Activated CD8-positive, alpha-beta T cell treated with anti-CD3 and anti-CD28 coated beads, Interleukin-2, amount 10 ng/mL, durations not matched to agents 7 days and 5 days (primary cell): Measurements from ENCODE around the gene CFAP61. TPM values are rescaled to one million over a fixed set of nuclear protein-coding genes. Genes with fewer than 3 reads are reported as not detected.
"Not testable (repeated sequence)": the region's sequence is repeated elsewhere in the genome, so short reads cannot be mapped to it uniquely, and the experiment has no call there.

ENCODE experiments used
- ATAC-seq: fragments of 150-1000 bp; cut with Tn5 transposase; one replicate; pipeline ENCODE4 v1.10.0; 2021; ENCODE audit warnings: moderate library complexity
- CTCF ChIA-PET: fragments of 350-600 bp; sonication (Branson Sonifier 250); formaldehyde crosslinking; loops from one replicate; lab custom pipeline; 2021; ENCODE audit warnings: antibody characterized with exemption; lab: Charles Lee
- POLR2A ChIA-PET: fragments of 350-600 bp; sonication (Branson Sonifier 250); formaldehyde crosslinking; loops from one replicate; lab custom pipeline; 2021; ENCODE audit warnings: antibody characterized with exemption; lab: Charles Lee
- DNase-seq: peaks from one replicate; pipeline ENCODE4 v3.0.0-alpha.2; 2020
- H3K27ac Mint-ChIP-seq: one replicate; pipeline ENCODE4 v1.8.0; 2021; ENCODE audit warnings: mild to moderate bottlenecking, mixed read lengths
- H3K27me3 Mint-ChIP-seq: one replicate; pipeline ENCODE4 v1.8.0; 2021; ENCODE audit warnings: low read depth, mixed read lengths
- H3K36me3 Mint-ChIP-seq: one replicate; pipeline ENCODE4 v1.8.0; 2021; ENCODE audit warnings: low read depth, mixed read lengths
- H3K4me1 Mint-ChIP-seq: one replicate; pipeline ENCODE4 v1.8.0; 2021; ENCODE audit warnings: low read depth, mixed read lengths
- H3K4me3 Mint-ChIP-seq: one replicate; pipeline ENCODE4 v1.8.0; 2021; ENCODE audit warnings: mild to moderate bottlenecking, mixed read lengths
- H3K9me3 Mint-ChIP-seq: one replicate; pipeline ENCODE4 v1.8.0; 2022; ENCODE audit warnings: mixed read lengths; ENCODE audit not compliant: insufficient read depth
- total RNA-seq, 2 experiments: library from RNA; stranded (reverse); gene quantifications; one replicate each; pipeline ENCODE4 v1.2.3, GENCODE V29; 2021

Gene CFAP61
- total RNA-seq, 2 experiments from 2014 or later: not detected

GRCh38 chr20:20094410-20094809, 42.1 kb downstream of the CFAP61 start:
- Mint-ChIP-seq H3K4me1 (no peaks in the 10 kb centered on the region), H3K9me3 (no peaks in the 10 kb centered on the region), H3K27ac (no peak overlapping the region), H3K36me3 (no peaks in the 10 kb centered on the region), H3K4me3 (no peak overlapping the region), H3K27me3 (peaks cover 3% of the 10 kb centered on the region)
- ChIA-PET CTCF (no interaction called here), POLR2A (no interaction called here)
- DNase-seq (no peak), ATAC-seq (no peak)

- H3K4me3 Mint-ChIP-seq: no peak overlapping the region
- H3K27me3 Mint-ChIP-seq: peaks cover 5% of the 10 kb centered on the region
- DNase-seq (no peak), ATAC-seq (no peak)
- H3K4me1 Mint-ChIP-seq: no peaks in the 10 kb centered on the region
- H3K27ac Mint-ChIP-seq: no peak overlapping the region
- POLR2A ChIA-PET: no interaction called here
- CTCF ChIA-PET: no interaction called here
- no peaks in the 10 kb centered on the region for H3K9me3 Mint-ChIP-seq
- no peaks in the 10 kb centered on the region for H3K36me3 Mint-ChIP-seq
Observed at GRCh38 chr20:20095114-20095872, 43.0 kb downstream of the CFAP61 start.

GRCh38 chr20:20096421-20096820, 44.1 kb downstream of the CFAP61 start:
- H3K27ac Mint-ChIP-seq: no peak overlapping the region
- ATAC-seq: no peak
- H3K9me3 Mint-ChIP-seq: no peaks in the 10 kb centered on the region
- H3K4me1 Mint-ChIP-seq: no peaks in the 10 kb centered on the region
- ChIA-PET POLR2A (no interaction called here), CTCF (no interaction called here)
- DNase-seq: no peak
- H3K27me3 Mint-ChIP-seq: peaks cover 7% of the 10 kb centered on the region
- no peaks in the 10 kb centered on the region for H3K36me3 Mint-ChIP-seq
- no peak overlapping the region for H3K4me3 Mint-ChIP-seq

- peaks cover 9% of the 10 kb centered on the region for H3K27me3 Mint-ChIP-seq
- CTCF ChIA-PET: no interaction called here
- H3K4me3 Mint-ChIP-seq: no peak overlapping the region
- no peaks in the 10 kb centered on the region for H3K9me3 Mint-ChIP-seq
- no peaks in the 10 kb centered on the region for H3K36me3 Mint-ChIP-seq
- ATAC-seq (no peak), DNase-seq (no peak)
- no peaks in the 10 kb centered on the region for H3K4me1 Mint-ChIP-seq
- POLR2A ChIA-PET: no interaction called here
- H3K27ac Mint-ChIP-seq: no peak overlapping the region
Observed at GRCh38 chr20:20100881-20101280, 48.5 kb downstream of the CFAP61 start.

GRCh38 chr20:20102163-20102562, 49.8 kb downstream of the CFAP61 start:
- Mint-ChIP-seq H3K27ac (no peak overlapping the region), H3K36me3 (no peaks in the 10 kb centered on the region), H3K9me3 (no peaks in the 10 kb centered on the region), H3K27me3 (peaks cover 11% of the 10 kb centered on the region), H3K4me1 (no peaks in the 10 kb centered on the region), H3K4me3 (no peak overlapping the region)
- ChIA-PET POLR2A (no interaction called here), CTCF (no interaction called here)
- no peak for DNase-seq
- ATAC-seq: no peak

- POLR2A ChIA-PET: no interaction called here
- H3K27me3 Mint-ChIP-seq: peaks cover 11% of the 10 kb centered on the region
- H3K4me3 Mint-ChIP-seq: no peak overlapping the region
- ATAC-seq (no peak), DNase-seq (no peak)
- CTCF ChIA-PET: no interaction called here
- no peaks in the 10 kb centered on the region for H3K9me3 Mint-ChIP-seq
- no peaks in the 10 kb centered on the region for H3K36me3 Mint-ChIP-seq
- H3K4me1 Mint-ChIP-seq: no peaks in the 10 kb centered on the region
- no peak overlapping the region for H3K27ac Mint-ChIP-seq
Observed at GRCh38 chr20:20102716-20103258, 50.5 kb downstream of the CFAP61 start.

GRCh38 chr20:20103486-20103885, 51.2 kb downstream of the CFAP61 start:
- no peak for ATAC-seq

GRCh38 chr20:20123187-20123586, 70.9 kb downstream of the CFAP61 start:
- H3K9me3 Mint-ChIP-seq, H3K4me1 Mint-ChIP-seq, H3K27me3 Mint-ChIP-seq, H3K27ac Mint-ChIP-seq, H3K36me3 Mint-ChIP-seq, CTCF ChIA-PET, POLR2A ChIA-PET, DNase-seq, H3K4me3 Mint-ChIP-seq, ATAC-seq: not testable (repeated sequence)

More at GRCh38 chr20:20103486-20103885, 51.2 kb downstream of the CFAP61 start:
- Mint-ChIP-seq H3K4me1 (no peaks in the 10 kb centered on the region), H3K9me3 (no peaks in the 10 kb centered on the region), H3K27me3 (peaks cover 11% of the 10 kb centered on the region), H3K36me3 (no peaks in the 10 kb centered on the region), H3K4me3 (no peak overlapping the region), H3K27ac (no peak overlapping the region)
- DNase-seq: no peak
- POLR2A ChIA-PET: no interaction called here
- CTCF ChIA-PET: no interaction called here

GRCh38 chr20:20130399-20130798, 78.1 kb downstream of the CFAP61 start:
- ChIA-PET POLR2A (no interaction called here), CTCF (no interaction called here)

GRCh38 chr20:20134941-20135575, 82.7 kb downstream of the CFAP61 start:
- ChIA-PET CTCF (no interaction called here), POLR2A (no interaction called here)
- DNase-seq: no peak
- Mint-ChIP-seq H3K27me3 (no peaks in the 10 kb centered on the region), H3K4me3 (no peak overlapping the region), H3K9me3 (no peaks in the 10 kb centered on the region), H3K27ac (no peak overlapping the region), H3K36me3 (no peaks in the 10 kb centered on the region), H3K4me1 (no peaks in the 10 kb centered on the region)
- no peak for ATAC-seq

More at GRCh38 chr20:20130399-20130798, 78.1 kb downstream of the CFAP61 start:
- H3K27ac Mint-ChIP-seq: no peak overlapping the region
- H3K9me3 Mint-ChIP-seq: no peaks in the 10 kb centered on the region
- DNase-seq: no peak
- no peaks in the 10 kb centered on the region for H3K4me1 Mint-ChIP-seq
- no peak overlapping the region for H3K4me3 Mint-ChIP-seq
- no peaks in the 10 kb centered on the region for H3K27me3 Mint-ChIP-seq
- H3K36me3 Mint-ChIP-seq: no peaks in the 10 kb centered on the region
- no peak for ATAC-seq

- Mint-ChIP-seq H3K4me1 (no peaks in the 10 kb centered on the region), H3K27me3 (no peaks in the 10 kb centered on the region), H3K4me3 (no peak overlapping the region), H3K9me3 (no peaks in the 10 kb centered on the region), H3K36me3 (no peaks in the 10 kb centered on the region), H3K27ac (no peak overlapping the region)
- CTCF ChIA-PET: no interaction called here
- POLR2A ChIA-PET: no interaction called here
- no peak for ATAC-seq
- DNase-seq: no peak
Observed at GRCh38 chr20:20136313-20136712, 84.0 kb downstream of the CFAP61 start.

GRCh38 chr20:20137851-20138250, 85.5 kb downstream of the CFAP61 start:
- ChIA-PET CTCF (no interaction called here), POLR2A (no interaction called here)
- H3K4me3 Mint-ChIP-seq: no peak overlapping the region
- H3K9me3 Mint-ChIP-seq: no peaks in the 10 kb centered on the region
- no peak for DNase-seq
- no peaks in the 10 kb centered on the region for H3K4me1 Mint-ChIP-seq
- no peaks in the 10 kb centered on the region for H3K27me3 Mint-ChIP-seq
- no peak overlapping the region for H3K27ac Mint-ChIP-seq
- H3K36me3 Mint-ChIP-seq: no peaks in the 10 kb centered on the region
- no peak for ATAC-seq
